A673 (cell line): ENCODE results near the gene SYT14. TPM values are rescaled to one million over a fixed set of nuclear protein-coding genes. Genes with fewer than 3 reads are reported as not detected.
"Not testable (repeated sequence)": the region's sequence is repeated elsewhere in the genome, so short reads cannot be mapped to it uniquely, and the experiment has no call there.

ENCODE experiments used
- BruUV-seq: library from RNA; stranded (reverse); fragments of 400-500 nt; replicated peaks from 2 replicates; lab custom pipeline; 2021; lab: Mats Ljungman, UMichigan
- CTCF ChIA-PET: fragments of 300-600 bp; sonication (Branson Sonifier 250); formaldehyde crosslinking; loops from one replicate; lab custom pipeline; 2022; ENCODE audit warnings: antibody characterized with exemption; lab: Charles Lee
- POLR2A ChIA-PET: fragments of 300-600 bp; sonication (Branson Sonifier 250); formaldehyde crosslinking; loops from one replicate; lab custom pipeline; 2022; ENCODE audit warnings: antibody characterized with exemption; ENCODE audit not compliant: low non-redundant PET; lab: Charles Lee
- DNase-seq: peaks from one replicate; pipeline ENCODE4 v3.0.0-alpha.2; 2015; ENCODE audit warnings: low spot score
- H3K27ac ChIP-seq: fragments of 200-600 bp; sonication (generic); 2 replicates; pipeline ENCODE4 v1.5.1; 2016; ENCODE audit warnings: mixed run types, low read depth, mild to moderate bottlenecking, mixed read lengths, antibody characterized with exemption, low read length; ENCODE audit not compliant: poor library complexity, severe bottlenecking
- H3K27me3 ChIP-seq: fragments of 200-600 bp; sonication (generic); replicated peaks from 2 replicates; pipeline ENCODE4 v1.6.1; 2017; ENCODE audit warnings: mixed run types, low read depth, mild to moderate bottlenecking, mixed read lengths, antibody characterized with exemption, low read length; ENCODE audit not compliant: insufficient read depth, poor library complexity
- H3K36me3 ChIP-seq: fragments of 200-600 bp; sonication (generic); 2 replicates; pipeline ENCODE4 v1.6.1; 2016; ENCODE audit warnings: mixed run types, mild to moderate bottlenecking, mixed read lengths, antibody characterized with exemption, low read length; ENCODE audit not compliant: insufficient read depth, poor library complexity, severe bottlenecking
- H3K4me1 ChIP-seq: fragments of 200-600 bp; sonication (generic); 2 replicates; pipeline ENCODE4 v1.6.1; 2017; ENCODE audit warnings: mixed run types, mild to moderate bottlenecking, mixed read lengths, antibody characterized with exemption, low read length; ENCODE audit not compliant: insufficient read depth, poor library complexity, severe bottlenecking
- H3K4me3 ChIP-seq: fragments of 200-600 bp; sonication (generic); 2 replicates; pipeline ENCODE4 v1.5.1; 2016; ENCODE audit warnings: low read depth, mixed run types, mild to moderate bottlenecking, mixed read lengths, low read length; ENCODE audit not compliant: poor library complexity, severe bottlenecking
- H3K9me3 ChIP-seq: fragments of 200-600 bp; sonication (generic); 2 replicates; pipeline ENCODE4 v1.6.1; 2016; ENCODE audit warnings: mixed run types, low read depth, mild to moderate bottlenecking, mixed read lengths, antibody characterized with exemption, low read length; ENCODE audit not compliant: poor library complexity, severe bottlenecking
- EZH2 ChIP-seq: fragments of 200-600 bp; sonication (generic); IDR thresholded peaks from 2 replicates; pipeline ENCODE4 v1.6.1; 2017; ENCODE audit warnings: borderline replicate concordance, low read depth, mild to moderate bottlenecking, mixed read lengths, antibody characterized with exemption, low read length; ENCODE audit not compliant: poor library complexity, severe bottlenecking
- intact Hi-C: fragments of 100-400 bp; cut with micrococcal nuclease; formaldehyde crosslinking; loops from one replicate; pipeline ENCODE4 v1.10.0; 2022; ENCODE audit not compliant: unreplicated experiment
- total RNA-seq: library from RNA; stranded (reverse); gene quantifications from 2 replicates; pipeline ENCODE4 v1.2.3, GENCODE V29; 2021
- TF ChIP-seq, protein P1 (sequence below): fragments of 300-800, 200-600 bp; sonication (generic); conservative IDR thresholded peaks from 2 replicates; pipeline ENCODE4 v1.5.1; 2017; ENCODE audit warnings: low read depth, mild to moderate bottlenecking, antibody characterized with exemption, low read length, moderate library complexity, mixed read lengths

Gene SYT14
- total RNA-seq, 1 experiment from 2014 or later, result 22.4 TPM

DNA sequence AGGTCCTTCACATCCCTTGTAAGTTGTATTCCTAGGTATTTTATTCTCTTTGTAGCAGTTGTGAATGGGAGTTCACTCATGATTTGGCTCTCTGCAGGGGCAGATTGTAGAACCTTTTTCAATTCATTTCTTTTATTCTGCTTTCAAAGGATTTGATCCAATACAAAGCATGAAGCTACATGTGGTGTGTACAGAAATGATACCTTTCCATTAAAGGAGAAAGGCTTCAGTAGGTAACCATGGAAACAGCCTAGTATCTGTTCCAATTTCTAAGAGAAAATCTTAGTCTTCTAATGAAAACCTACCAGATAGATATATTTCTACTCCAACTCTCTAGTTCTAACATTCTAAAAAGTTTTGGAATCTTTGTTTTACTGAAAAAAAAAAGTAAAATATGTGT is 105.0 kb downstream of the SYT14 start:
- no peaks in the 10 kb centered on the region for H3K36me3 ChIP-seq
- H3K4me3 ChIP-seq, result no peak overlapping the region
- CTCF ChIA-PET, result no interaction called here
- no peak for DNase-seq
- intact Hi-C loops, result no loop called here
- no peak for TF ChIP-seq EZH2
- TF ChIP-seq, protein P1, sequence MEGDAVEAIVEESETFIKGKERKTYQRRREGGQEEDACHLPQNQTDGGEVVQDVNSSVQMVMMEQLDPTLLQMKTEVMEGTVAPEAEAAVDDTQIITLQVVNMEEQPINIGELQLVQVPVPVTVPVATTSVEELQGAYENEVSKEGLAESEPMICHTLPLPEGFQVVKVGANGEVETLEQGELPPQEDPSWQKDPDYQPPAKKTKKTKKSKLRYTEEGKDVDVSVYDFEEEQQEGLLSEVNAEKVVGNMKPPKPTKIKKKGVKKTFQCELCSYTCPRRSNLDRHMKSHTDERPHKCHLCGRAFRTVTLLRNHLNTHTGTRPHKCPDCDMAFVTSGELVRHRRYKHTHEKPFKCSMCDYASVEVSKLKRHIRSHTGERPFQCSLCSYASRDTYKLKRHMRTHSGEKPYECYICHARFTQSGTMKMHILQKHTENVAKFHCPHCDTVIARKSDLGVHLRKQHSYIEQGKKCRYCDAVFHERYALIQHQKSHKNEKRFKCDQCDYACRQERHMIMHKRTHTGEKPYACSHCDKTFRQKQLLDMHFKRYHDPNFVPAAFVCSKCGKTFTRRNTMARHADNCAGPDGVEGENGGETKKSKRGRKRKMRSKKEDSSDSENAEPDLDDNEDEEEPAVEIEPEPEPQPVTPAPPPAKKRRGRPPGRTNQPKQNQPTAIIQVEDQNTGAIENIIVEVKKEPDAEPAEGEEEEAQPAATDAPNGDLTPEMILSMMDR, result no peak
- peaks cover 9% of the 10 kb centered on the region for H3K9me3 ChIP-seq
- H3K4me1 ChIP-seq, result peaks cover 8% of the 10 kb centered on the region
- no peak overlapping the region for H3K27ac ChIP-seq
- POLR2A ChIA-PET, result no interaction called here
- H3K27me3 ChIP-seq, result no peaks in the 10 kb centered on the region
- BruUV-seq, result no TSS peak

DNA sequence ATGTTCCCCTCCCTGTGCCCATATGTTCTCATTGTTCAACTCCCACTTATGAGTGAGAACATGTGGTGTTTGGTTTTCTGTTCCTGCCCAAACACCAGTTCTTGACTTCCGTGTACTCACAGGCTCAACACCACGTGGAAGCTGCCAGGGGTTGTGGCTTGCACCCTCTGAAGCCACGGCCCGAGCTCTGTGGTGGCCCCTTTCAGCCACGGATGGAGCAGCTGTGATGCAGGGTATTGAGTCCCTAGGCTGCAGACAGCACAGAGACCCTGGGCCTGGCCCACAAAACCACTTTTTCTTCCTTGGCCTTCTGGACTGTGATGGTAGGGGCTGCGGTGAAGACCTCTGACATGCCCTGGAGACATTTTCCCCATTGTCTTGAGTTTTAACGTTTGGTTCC is 111.6 kb downstream of the SYT14 start:
- Histone ChIP-seq H3K27me3 (no peaks in the 10 kb centered on the region), H3K9me3 (no peaks in the 10 kb centered on the region), H3K36me3 (no peaks in the 10 kb centered on the region), H3K4me1 (peaks cover 12% of the 10 kb centered on the region), H3K4me3 (no peak overlapping the region), H3K27ac (no peak overlapping the region)
- no TSS peak for BruUV-seq
- DNase-seq, result no peak
- TF ChIP-seq, protein P1, result no peak
- TF ChIP-seq EZH2, result no peak
- POLR2A ChIA-PET, result no interaction called here
- CTCF ChIA-PET, result no interaction called here
- intact Hi-C loops, result no loop called here

DNA sequence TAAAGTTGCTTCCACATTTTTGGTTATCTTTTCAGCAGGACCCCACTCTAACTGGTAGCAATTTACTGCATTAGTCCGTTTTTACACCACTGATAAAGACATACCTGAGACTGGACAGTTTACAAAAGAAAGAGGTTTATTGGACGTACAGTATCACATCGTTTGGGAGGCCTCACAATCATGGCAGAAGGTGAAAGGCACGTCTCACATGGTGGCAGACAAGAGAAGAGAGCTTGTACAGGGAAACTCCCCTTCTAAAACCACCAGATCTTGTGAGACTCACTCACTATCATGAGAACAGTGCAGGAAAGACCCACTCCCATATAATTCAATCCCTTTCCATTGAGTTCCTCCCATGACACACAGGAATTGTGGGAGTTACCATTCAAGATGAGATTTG is 112.5 kb downstream of the SYT14 start:
- CTCF ChIA-PET, H3K4me3 ChIP-seq, intact Hi-C loops, DNase-seq, H3K27ac ChIP-seq, H3K27me3 ChIP-seq, H3K9me3 ChIP-seq, H3K36me3 ChIP-seq, POLR2A ChIA-PET, BruUV-seq: not testable (repeated sequence)
- H3K4me1 ChIP-seq, result peaks cover 17% of the 10 kb centered on the region

DNA sequence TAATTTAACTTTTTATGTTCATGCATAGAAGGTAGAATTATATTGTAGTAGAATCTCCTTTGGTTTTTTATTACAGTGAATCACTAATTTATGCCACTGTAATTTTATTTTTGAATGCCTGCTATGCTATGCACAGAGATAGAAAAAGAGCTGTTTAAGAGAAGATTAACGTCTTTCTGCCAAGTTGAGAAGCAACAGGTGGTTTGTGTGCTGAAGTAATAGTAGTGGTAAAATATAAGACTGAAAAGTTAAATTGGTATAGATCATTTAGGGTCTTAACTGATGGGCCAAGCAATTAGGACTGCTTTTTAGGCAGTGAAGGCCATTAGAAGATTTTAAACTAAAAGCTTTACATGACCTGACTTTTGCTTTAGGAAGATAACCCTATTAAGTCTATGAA is 115.1 kb downstream of the SYT14 start:
- Histone ChIP-seq H3K36me3 (no peaks in the 10 kb centered on the region), H3K9me3 (no peaks in the 10 kb centered on the region), H3K4me3 (no peak overlapping the region), H3K27ac (no peak overlapping the region), H3K27me3 (no peaks in the 10 kb centered on the region), H3K4me1 (peaks cover 9% of the 10 kb centered on the region)
- intact Hi-C loops, result no loop called here
- TF ChIP-seq EZH2, result no peak
- TF ChIP-seq, protein P1, result no peak
- DNase-seq, result no peak
- BruUV-seq, result no TSS peak
- POLR2A ChIA-PET, result no interaction called here
- CTCF ChIA-PET, result no interaction called here
